ENCODE results near the gene PTGDS.

Gene PTGDS

GRCh38 chr9:137009938-137010732 is 32.8 kb downstream of the PTGDS start:
- no peaks in the 10 kb centered on the region for H3K36me3 Mint-ChIP-seq (ENCODE audit: low read depth)
- no peaks in the 10 kb centered on the region for H3K9me3 Mint-ChIP-seq
- H3K27ac Mint-ChIP-seq = no peak overlapping the region
- peaks cover 9% of the 10 kb centered on the region for H3K4me1 Mint-ChIP-seq
- no peak for ATAC-seq
- no peak overlapping the region for H3K4me3 Mint-ChIP-seq
- H3K27me3 Mint-ChIP-seq = no peaks in the 10 kb centered on the region
- DNase-seq = no peak

- no peaks in the 10 kb centered on the region for H3K27me3 Mint-ChIP-seq
- H3K4me3 Mint-ChIP-seq = no peak overlapping the region
- no peak overlapping the region for H3K27ac Mint-ChIP-seq
- ATAC-seq = no peak
- no peaks in the 10 kb centered on the region for H3K36me3 Mint-ChIP-seq (ENCODE audit: low read depth)
- peaks cover 5% of the 10 kb centered on the region for H3K4me1 Mint-ChIP-seq
- no peaks in the 10 kb centered on the region for H3K9me3 Mint-ChIP-seq
- DNase-seq = no peak
These were observed 33.9 kb downstream of the PTGDS start for GRCh38 chr9:137011156-137011555.

DNA sequence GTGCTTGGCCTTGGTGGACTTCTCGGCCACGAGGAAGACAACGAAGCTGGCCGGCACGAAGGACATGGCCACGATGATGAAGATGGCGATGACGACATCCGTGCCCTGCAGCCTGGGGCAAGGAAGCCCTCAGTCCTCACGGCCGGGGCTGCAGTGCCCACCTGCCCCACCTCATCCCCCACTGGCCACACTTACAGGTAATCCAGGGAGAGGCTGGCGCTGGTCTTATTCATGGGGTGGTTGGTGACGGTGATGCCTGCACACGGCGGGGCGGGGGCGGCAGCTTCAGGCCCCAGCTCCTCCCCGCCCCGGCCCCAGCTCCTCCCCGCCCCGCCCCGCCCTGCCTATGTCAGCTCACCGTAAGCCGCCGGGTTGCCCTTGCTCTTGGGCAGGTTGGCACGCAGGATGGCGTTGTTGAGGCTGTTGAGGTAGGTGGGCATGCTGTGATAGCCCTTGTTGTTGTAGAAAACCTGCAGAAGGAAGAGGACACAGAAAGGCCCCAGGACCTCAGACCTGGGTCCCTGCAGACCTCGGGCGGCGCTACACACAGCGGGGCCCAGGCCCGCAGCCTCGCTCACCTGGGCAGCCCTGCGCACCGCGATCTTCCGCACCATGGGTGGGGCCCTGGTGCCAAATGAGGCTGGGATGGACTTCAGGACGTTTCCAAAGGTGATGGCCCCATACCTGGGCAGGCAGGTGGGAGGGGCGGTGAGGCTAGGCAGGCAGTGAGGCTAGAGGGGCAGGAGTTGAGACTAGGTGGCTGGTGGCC is 34.8 kb downstream of the PTGDS start:
- ATAC-seq = no peak
- no peak overlapping the region for H3K4me3 Mint-ChIP-seq
- H3K27ac Mint-ChIP-seq = no peak overlapping the region
- H3K9me3 Mint-ChIP-seq = no peaks in the 10 kb centered on the region
- no peaks in the 10 kb centered on the region for H3K27me3 Mint-ChIP-seq
- no peaks in the 10 kb centered on the region for H3K36me3 Mint-ChIP-seq (ENCODE audit: low read depth)
- DNase-seq = no peak
- H3K4me1 Mint-ChIP-seq = no peaks in the 10 kb centered on the region

GRCh38 chr9:137012694-137013570 is 35.6 kb downstream of the PTGDS start:
- no peaks in the 10 kb centered on the region for H3K4me1 Mint-ChIP-seq
- no peak overlapping the region for H3K27ac Mint-ChIP-seq
- DNase-seq (no peak), ATAC-seq (no peak)
- H3K4me3 Mint-ChIP-seq = no peak overlapping the region
- H3K27me3 Mint-ChIP-seq = no peaks in the 10 kb centered on the region
- H3K9me3 Mint-ChIP-seq = no peaks in the 10 kb centered on the region
- no peaks in the 10 kb centered on the region for H3K36me3 Mint-ChIP-seq (ENCODE audit: low read depth)

DNA sequence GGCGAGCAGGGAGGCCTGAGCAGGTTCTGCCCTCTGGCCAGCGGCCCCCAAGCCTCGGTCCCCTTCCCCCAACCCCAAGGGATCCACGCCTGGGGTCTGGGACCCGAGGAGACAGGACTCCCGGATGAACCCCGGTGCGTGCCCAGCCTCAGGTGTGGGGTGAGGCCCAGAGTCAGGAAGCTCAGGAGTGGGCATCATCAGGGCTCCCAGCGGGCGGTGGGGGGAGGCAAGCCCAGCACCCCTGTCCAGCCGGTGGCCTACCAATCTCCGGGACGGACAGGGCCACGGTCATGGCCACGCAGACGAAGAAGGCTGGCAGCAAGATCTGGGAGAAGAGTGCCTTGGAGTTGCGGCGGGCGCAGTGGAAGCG is 36.3 kb downstream of the PTGDS start:
- Mint-ChIP-seq H3K27me3 (no peaks in the 10 kb centered on the region), H3K27ac (no peak overlapping the region), H3K4me1 (no peaks in the 10 kb centered on the region), H3K4me3 (no peak overlapping the region), H3K36me3 (ENCODE audit: low read depth) (no peaks in the 10 kb centered on the region), H3K9me3 (no peaks in the 10 kb centered on the region)
- DNase-seq = no peak
- ATAC-seq = no peak

GRCh38 chr9:137014166-137014565 is 36.9 kb downstream of the PTGDS start:
- Mint-ChIP-seq H3K9me3 (no peaks in the 10 kb centered on the region), H3K27ac (no peak overlapping the region), H3K4me1 (no peaks in the 10 kb centered on the region), H3K36me3 (ENCODE audit: low read depth) (no peaks in the 10 kb centered on the region), H3K27me3 (no peaks in the 10 kb centered on the region), H3K4me3 (no peak overlapping the region)
- ATAC-seq (no peak), DNase-seq (no peak)

- H3K4me1 Mint-ChIP-seq = no peaks in the 10 kb centered on the region
- no peak for ATAC-seq
- DNase-seq = no peak
- no peaks in the 10 kb centered on the region for H3K36me3 Mint-ChIP-seq (ENCODE audit: low read depth)
- no peaks in the 10 kb centered on the region for H3K9me3 Mint-ChIP-seq
- no peak overlapping the region for H3K4me3 Mint-ChIP-seq
- H3K27me3 Mint-ChIP-seq = no peaks in the 10 kb centered on the region
- H3K27ac Mint-ChIP-seq = no peak overlapping the region
These were observed 37.7 kb downstream of the PTGDS start for GRCh38 chr9:137014776-137015539.

GRCh38 chr9:137015540-137015930 is 38.2 kb downstream of the PTGDS start:
- H3K27ac Mint-ChIP-seq = no peak overlapping the region
- no peak for ATAC-seq
- DNase-seq = no peak
- no peaks in the 10 kb centered on the region for H3K36me3 Mint-ChIP-seq (ENCODE audit: low read depth)
- H3K4me3 Mint-ChIP-seq = no peak overlapping the region
- H3K9me3 Mint-ChIP-seq = no peaks in the 10 kb centered on the region
- H3K27me3 Mint-ChIP-seq = no peaks in the 10 kb centered on the region
- H3K4me1 Mint-ChIP-seq = no peaks in the 10 kb centered on the region

GRCh38 chr9:137015976-137016375 is 38.7 kb downstream of the PTGDS start:
- Mint-ChIP-seq H3K9me3 (no peaks in the 10 kb centered on the region), H3K4me1 (no peaks in the 10 kb centered on the region), H3K36me3 (ENCODE audit: low read depth) (no peaks in the 10 kb centered on the region), H3K27me3 (no peaks in the 10 kb centered on the region), H3K4me3 (no peak overlapping the region), H3K27ac (no peak overlapping the region)
- DNase-seq (no peak), ATAC-seq (no peak)

GRCh38 chr9:137016436-137016835 is 39.1 kb downstream of the PTGDS start:
- Mint-ChIP-seq H3K4me1 (no peaks in the 10 kb centered on the region), H3K36me3 (ENCODE audit: low read depth) (no peaks in the 10 kb centered on the region), H3K27me3 (no peaks in the 10 kb centered on the region), H3K9me3 (no peaks in the 10 kb centered on the region), H3K4me3 (no peak overlapping the region), H3K27ac (no peak overlapping the region)
- no peak for DNase-seq
- ATAC-seq = no peak

DNA sequence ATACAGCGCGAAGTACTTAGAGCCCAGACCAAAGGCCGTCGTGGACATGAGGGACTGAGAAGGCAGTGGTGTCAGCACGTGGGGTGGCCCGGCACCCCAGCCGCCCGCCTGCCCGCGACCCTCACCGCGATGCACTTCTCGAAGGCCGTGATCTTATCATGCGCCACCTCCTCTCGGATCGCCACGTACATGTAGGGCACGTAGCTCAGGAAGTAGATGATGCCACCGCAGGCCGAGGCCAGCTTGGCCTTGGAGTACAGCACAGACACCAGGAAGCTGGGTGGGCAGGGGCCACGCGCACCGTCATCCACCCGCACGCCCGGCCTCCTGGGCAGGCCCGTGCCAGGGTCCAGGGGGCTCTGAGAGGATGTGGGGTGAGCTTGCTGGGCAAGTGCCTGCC is 39.8 kb downstream of the PTGDS start:
- no peak for DNase-seq
- H3K36me3 Mint-ChIP-seq (ENCODE audit: low read depth) = no peaks in the 10 kb centered on the region
- no peak for ATAC-seq
- no peak overlapping the region for H3K27ac Mint-ChIP-seq
- peaks cover under 1% of the 10 kb centered on the region for H3K4me1 Mint-ChIP-seq
- no peaks in the 10 kb centered on the region for H3K9me3 Mint-ChIP-seq
- no peaks in the 10 kb centered on the region for H3K27me3 Mint-ChIP-seq
- no peak overlapping the region for H3K4me3 Mint-ChIP-seq

GRCh38 chr9:137017791-137018497 is 40.6 kb downstream of the PTGDS start:
- Mint-ChIP-seq H3K4me1 (peaks cover 2% of the 10 kb centered on the region), H3K4me3 (no peak overlapping the region), H3K27ac (no peak overlapping the region), H3K36me3 (ENCODE audit: low read depth) (no peaks in the 10 kb centered on the region), H3K27me3 (no peaks in the 10 kb centered on the region), H3K9me3 (no peaks in the 10 kb centered on the region)
- DNase-seq (no peak), ATAC-seq (no peak)

DNA sequence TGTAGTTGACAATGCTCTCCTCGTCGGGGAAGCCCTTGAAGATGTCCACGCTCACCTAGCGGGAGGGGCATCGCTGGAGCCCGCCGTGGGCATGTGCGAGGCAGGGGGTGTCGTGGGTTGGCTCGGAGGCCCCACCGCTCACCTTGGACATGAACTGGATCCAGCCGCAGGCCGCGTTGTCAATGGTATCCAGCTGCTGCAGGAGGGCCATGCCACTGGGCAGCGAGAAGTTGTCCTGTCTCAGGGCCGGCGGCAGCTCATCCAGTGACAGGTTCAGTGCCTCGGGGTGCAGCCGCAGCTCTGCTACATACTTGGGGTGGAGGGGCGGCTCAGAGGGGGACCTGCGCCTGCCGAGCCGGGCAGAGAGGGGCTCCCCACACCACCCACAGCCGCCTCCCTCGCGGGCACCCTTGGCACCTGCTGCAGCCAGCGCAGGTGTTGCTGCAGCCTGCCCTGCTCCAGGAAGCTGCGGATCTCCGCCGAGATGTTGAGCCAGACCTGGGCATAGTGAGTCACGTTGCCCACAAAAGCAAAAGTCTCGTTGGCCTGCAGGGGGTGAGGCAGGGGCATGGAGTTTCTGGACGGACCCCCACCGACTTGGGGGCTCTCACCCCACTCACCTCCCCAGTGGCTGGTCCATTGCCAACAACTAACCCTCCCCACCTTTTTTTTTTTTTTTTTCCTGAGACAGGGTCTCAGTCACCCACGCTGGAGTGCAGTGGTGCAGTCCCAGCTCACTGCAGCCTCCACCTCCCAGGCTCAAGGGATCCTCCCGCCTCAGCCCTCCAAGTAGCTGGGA is 41.7 kb downstream of the PTGDS start:
- Mint-ChIP-seq H3K9me3 (no peaks in the 10 kb centered on the region), H3K27me3 (no peaks in the 10 kb centered on the region), H3K27ac (no peak overlapping the region), H3K4me3 (no peak overlapping the region), H3K4me1 (peaks cover 2% of the 10 kb centered on the region), H3K36me3 (ENCODE audit: low read depth) (no peaks in the 10 kb centered on the region)
- no peak for DNase-seq
- ATAC-seq = no peak
